Liver (tissue), 9 donors: Measurements from ENCODE around the gene NAV2. TPM values are rescaled to one million over a fixed set of nuclear protein-coding genes. Genes with fewer than 3 reads are reported as not detected.

ENCODE experiments used
- DNase-seq: peaks from one replicate; pipeline ENCODE4 v3.0.0-alpha.2; 2017; ENCODE audit warnings: low spot score
- H3K27ac ChIP-seq, 2 donors: one replicate each; pipeline ENCODE4 v1.7.0; 2013; ENCODE audit warnings: inconsistent platforms in 2 of 2, low read length in 2 of 2, control low read depth in 1 of 2, low read depth in 1 of 2, mild to moderate bottlenecking in 1 of 2
- H3K27me3 ChIP-seq, 4 donors: one replicate each; pipeline versions ENCODE4 v1.6.1 to v1.7.0; 2013; ENCODE audit warnings: low read length in 3 of 4, inconsistent platforms in 1 of 4, mild to moderate bottlenecking in 1 of 4, moderate library complexity in 1 of 4; ENCODE audit not compliant: control insufficient read depth in 4 of 4, insufficient read depth in 4 of 4
- H3K36me3 ChIP-seq, 4 donors: one replicate each; pipeline versions ENCODE4 v1.6.1 to v1.7.0; 2013; ENCODE audit warnings: low read length in 3 of 4, mild to moderate bottlenecking in 3 of 4, low read depth in 1 of 4, moderate library complexity in 1 of 4; ENCODE audit not compliant: control insufficient read depth in 4 of 4, insufficient read depth in 3 of 4
- H3K4me1 ChIP-seq, 4 donors: one replicate each; pipeline versions ENCODE4 v1.6.1 to v1.7.0; 2013; ENCODE audit warnings: low read length in 3 of 4, mild to moderate bottlenecking in 3 of 4, moderate library complexity in 1 of 4; ENCODE audit not compliant: control insufficient read depth in 4 of 4, insufficient read depth in 4 of 4
- H3K4me3 ChIP-seq, 3 donors: one replicate each; pipeline versions ENCODE4 v1.6.1 to v1.7.0; 2013; ENCODE audit warnings: low read length in 3 of 3, control low read depth in 1 of 3, low read depth in 1 of 3, mild to moderate bottlenecking in 1 of 3
- H3K9ac ChIP-seq, 2 donors: one replicate each; pipeline ENCODE4 v1.7.0; 2013; ENCODE audit warnings: low read length in 2 of 2, mild to moderate bottlenecking in 2 of 2, moderate library complexity in 2 of 2, control low read depth in 1 of 2, low read depth in 1 of 2
- H3K9me3 ChIP-seq, 4 donors: one replicate each; pipeline versions ENCODE4 v1.6.1 to v1.7.0; 2013; ENCODE audit warnings: low read length in 3 of 4; ENCODE audit not compliant: control insufficient read depth in 4 of 4
- ATF3 ChIP-seq: IDR thresholded peaks from 2 replicates; pipeline ENCODE4 v1.6.1; 2016; ENCODE audit warnings: antibody characterized with exemption
- CTCF ChIP-seq: fragments of 150-350 bp; IDR thresholded peaks from 2 replicates; pipeline ENCODE4 v1.5.1; 2017; ENCODE audit warnings: improper control_type of control experiment, low read depth, low read length; ENCODE audit not compliant: missing input control
- EGR1 ChIP-seq, 2 donors: IDR thresholded peaks; 2 replicates each; pipeline ENCODE4 v1.6.1; 2016 to 2018; ENCODE audit warnings: antibody characterized with exemption in 2 of 2, low read depth in 2 of 2
- FOXA1 ChIP-seq: IDR thresholded peaks from 2 replicates; pipeline ENCODE4 v1.6.1; 2016; ENCODE audit warnings: antibody characterized with exemption
- FOXA2 ChIP-seq: IDR thresholded peaks from 2 replicates; pipeline ENCODE4 v1.6.1; 2016; ENCODE audit warnings: antibody characterized with exemption
- HNF4A ChIP-seq, 2 donors: conservative IDR thresholded peaks; 2 replicates each; pipeline ENCODE4 v1.6.1; 2016; ENCODE audit warnings: antibody characterized with exemption in 2 of 2, mild to moderate bottlenecking in 2 of 2
- HNF4G ChIP-seq: IDR thresholded peaks from 2 replicates; pipeline ENCODE4 v1.6.1; 2016; ENCODE audit warnings: antibody characterized with exemption
- JUND ChIP-seq, 2 donors: IDR thresholded peaks; 2 replicates each; pipeline ENCODE4 v1.6.1; 2016; ENCODE audit warnings: antibody characterized with exemption in 2 of 2
- MAX ChIP-seq: IDR thresholded peaks from 2 replicates; pipeline ENCODE4 v1.6.1; 2016; ENCODE audit warnings: antibody characterized with exemption
- NR2F2 ChIP-seq: IDR thresholded peaks from 2 replicates; pipeline ENCODE4 v1.6.1; 2016; ENCODE audit warnings: antibody characterized with exemption
- RAD21 ChIP-seq, 2 donors: IDR thresholded peaks; 2 replicates each; pipeline ENCODE4 v1.6.1; 2016; ENCODE audit warnings: antibody characterized with exemption in 2 of 2, mild to moderate bottlenecking in 2 of 2
- RXRA ChIP-seq, 2 donors: IDR thresholded peaks; 2 replicates each; pipeline ENCODE4 v1.6.1; 2017 to 2018; ENCODE audit warnings: antibody characterized with exemption in 2 of 2, mild to moderate bottlenecking in 1 of 2
- SP1 ChIP-seq: IDR thresholded peaks from 2 replicates; pipeline ENCODE4 v1.6.1; 2018; ENCODE audit warnings: antibody characterized with exemption, mild to moderate bottlenecking
- TAF1 ChIP-seq: conservative IDR thresholded peaks from 2 replicates; pipeline ENCODE4 v1.6.1; 2016; ENCODE audit warnings: antibody characterized with exemption, mild to moderate bottlenecking
- YY1 ChIP-seq: IDR thresholded peaks from 2 replicates; pipeline ENCODE4 v1.6.1; 2016; ENCODE audit warnings: antibody characterized with exemption, mild to moderate bottlenecking
- ZBTB33 ChIP-seq: IDR thresholded peaks from 2 replicates; pipeline ENCODE4 v1.6.1; 2016; ENCODE audit warnings: antibody characterized with exemption
- WGBS: extraction: QIAGEN DNeasy Blood & Tissue Kit; methylation state at CpG from one replicate; pipeline ENCODE4 v1.1.7; 2013; 5-methylcytosine and 5-hydroxymethylcytosine counted together
- polyA plus RNA-seq, 2 donors: library from polyadenylated mRNA; stranded (reverse) in 1 of 2; unstranded in 1 of 2; fragments of 200-250 nt in 1 of 2; fragments of >200 nt in 1 of 2; fragmentation: Nextera tagmentation in 1 of 2; extraction: Ambion mirVana in 1 of 2; gene quantifications; one replicate each; pipeline versions ENCODE4 v1.2.1 to v1.2.3, GENCODE V29; 2013 to 2015
- total RNA-seq, 2 donors: library from RNA; depleted of rRNA; stranded (reverse); fragments of >200 nt; gene quantifications; one replicate each; pipeline ENCODE4 v1.2.3, GENCODE V29; 2014
- donor health status: healthy.
- donor health status: healthy.
- donor health status: healthy.
- donor health status: healthy.
- donor health status: healthy.

The NAV2 gene
- total and polyA plus RNA-seq, 4 donors = 6.3 to 20.5 (median 11.6) TPM

- Histone ChIP-seq H3K27me3 (no peaks in the 10 kb centered on the region), H3K9ac (no peak overlapping the region), H3K4me3 (no peak overlapping the region), H3K9me3 (no peaks in the 10 kb centered on the region), H3K27ac (no peak overlapping the region), H3K4me1 (peaks cover 0 to 5% (median 3%) of the 10 kb centered on the region in 4 donors), H3K36me3 (no peaks in the 10 kb centered on the region)
- 97% methylated on average over 3 of the region's 3 CpGs for WGBS
- TF ChIP-seq JUND (IDR thresholded peaks at IDR 0.05) (no peak), HNF4A (conservative IDR thresholded peaks at IDR 0.05) (no peak), HNF4G (no peak), ATF3 (no peak), TAF1 (no peak), FOXA2 (no peak), MAX (no peak), FOXA1 (no peak), ZBTB33 (no peak), YY1 (no peak), CTCF (no peak), NR2F2 (no peak)
- DNase-seq = no peak
These were observed 33.4 kb downstream of the NAV2 start for GRCh38 chr11:19746086-19746485.

- WGBS = 44% methylated on average over 2 of the region's 2 CpGs
- H3K4me1 ChIP-seq = peaks cover 0 to 4% (median 2%) of the 10 kb centered on the region in 4 donors
- H3K4me3 ChIP-seq = no peak overlapping the region
- H3K27me3 ChIP-seq = no peaks in the 10 kb centered on the region
- DNase-seq = no peak
- H3K9me3 ChIP-seq = no peaks in the 10 kb centered on the region
- no peak overlapping the region for H3K9ac ChIP-seq
- H3K36me3 ChIP-seq = no peaks in the 10 kb centered on the region
- TF ChIP-seq JUND (IDR thresholded peaks at IDR 0.05) = no peak
- no peak for TF ChIP-seq FOXA2
- no peak for TF ChIP-seq MAX
- TF ChIP-seq TAF1 = no peak
- no peak for TF ChIP-seq ATF3
- no peak for TF ChIP-seq SP1
- no peak for TF ChIP-seq YY1
- TF ChIP-seq RAD21 (IDR thresholded peaks at IDR 0.05) = no peak
- no peak for TF ChIP-seq EGR1 (IDR thresholded peaks at IDR 0.05; ENCODE audit: low read depth in 2 of 2)
- no peak for TF ChIP-seq FOXA1
- no peak for TF ChIP-seq CTCF
- TF ChIP-seq ZBTB33 = no peak
- TF ChIP-seq RXRA (IDR thresholded peaks at IDR 0.05) = no peak
- no peak for TF ChIP-seq NR2F2
- TF ChIP-seq HNF4A (conservative IDR thresholded peaks at IDR 0.05) = no peak
- H3K27ac ChIP-seq = no peak overlapping the region
These were observed 35.0 kb downstream of the NAV2 start for GRCh38 chr11:19747634-19748033.
